Loucy (cell line): ENCODE measurements around the gene PDXDC1.

Experiments
- EZH2phosphoT487 ChIP-seq: fragments of 200-600 bp; IDR thresholded peaks from 2 replicates; pipeline ENCODE4 v1.6.1; 2018; ENCODE audit warnings: antibody characterized with exemption, mild to moderate bottlenecking, moderate library complexity, borderline replicate concordance
- TF ChIP-seq, protein P1 (sequence below): fragments of 200-600 bp; sonication (generic); conservative IDR thresholded peaks from 2 replicates; pipeline ENCODE4 v1.5.1; 2014; ENCODE audit warnings: mild to moderate bottlenecking, antibody characterized with exemption, low read length

DNA sequence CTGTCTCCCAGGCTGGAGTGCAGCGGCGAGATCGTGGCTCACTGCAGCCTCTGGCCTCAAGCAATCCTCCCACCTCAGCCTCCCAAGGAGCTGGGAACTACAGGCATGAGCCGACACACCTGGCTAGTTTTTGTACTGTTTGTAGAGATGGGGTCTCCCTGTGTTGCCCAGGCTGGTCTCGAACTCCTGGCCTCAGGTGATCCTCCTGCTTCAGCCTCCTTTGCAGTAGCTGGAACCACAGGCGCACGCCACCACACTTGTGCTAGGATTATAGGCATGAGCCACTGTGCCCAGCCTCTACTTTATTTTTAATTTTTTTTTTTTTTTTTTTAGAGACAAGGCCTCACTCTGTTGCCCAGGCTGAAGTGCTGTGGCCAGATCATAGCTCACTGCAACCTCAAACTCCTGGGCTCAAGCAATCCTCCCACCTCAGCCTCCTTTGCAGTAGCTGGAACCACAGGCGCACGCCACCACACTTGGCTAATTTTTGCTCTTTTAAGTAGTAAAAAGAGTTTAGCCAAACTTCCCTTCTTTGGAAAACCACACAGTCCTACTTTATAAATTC lies 76.6 kb downstream of the PDXDC1 start:
- no peak for TF ChIP-seq EZH2phosphoT487
- TF ChIP-seq, protein P1, sequence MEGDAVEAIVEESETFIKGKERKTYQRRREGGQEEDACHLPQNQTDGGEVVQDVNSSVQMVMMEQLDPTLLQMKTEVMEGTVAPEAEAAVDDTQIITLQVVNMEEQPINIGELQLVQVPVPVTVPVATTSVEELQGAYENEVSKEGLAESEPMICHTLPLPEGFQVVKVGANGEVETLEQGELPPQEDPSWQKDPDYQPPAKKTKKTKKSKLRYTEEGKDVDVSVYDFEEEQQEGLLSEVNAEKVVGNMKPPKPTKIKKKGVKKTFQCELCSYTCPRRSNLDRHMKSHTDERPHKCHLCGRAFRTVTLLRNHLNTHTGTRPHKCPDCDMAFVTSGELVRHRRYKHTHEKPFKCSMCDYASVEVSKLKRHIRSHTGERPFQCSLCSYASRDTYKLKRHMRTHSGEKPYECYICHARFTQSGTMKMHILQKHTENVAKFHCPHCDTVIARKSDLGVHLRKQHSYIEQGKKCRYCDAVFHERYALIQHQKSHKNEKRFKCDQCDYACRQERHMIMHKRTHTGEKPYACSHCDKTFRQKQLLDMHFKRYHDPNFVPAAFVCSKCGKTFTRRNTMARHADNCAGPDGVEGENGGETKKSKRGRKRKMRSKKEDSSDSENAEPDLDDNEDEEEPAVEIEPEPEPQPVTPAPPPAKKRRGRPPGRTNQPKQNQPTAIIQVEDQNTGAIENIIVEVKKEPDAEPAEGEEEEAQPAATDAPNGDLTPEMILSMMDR, result no peak
